ENCODE results near the gene ABCG4.

- TF ChIP-seq CTCF (IDR thresholded peaks at IDR 0.05) (no peak), EP300 (IDR thresholded peaks at IDR 0.05; ENCODE audit: low read depth) (no peak), POLR2A (IDR thresholded peaks at IDR 0.05) (no peak), POLR2AphosphoS5 (IDR thresholded peaks at IDR 0.05) (no peak)
Observed at GRCh38 chr11:119120639-119121007, 28.2 kb upstream of the ABCG4 start.
